GM21390 (cell line): Measurements from ENCODE around the gene MCC.

ENCODE experiments used
- ATAC-seq: cut with Tn5 transposase; IDR thresholded peaks from one replicate; pipeline ENCODE4 v1.9.1; 2021; ENCODE audit not compliant: unreplicated experiment

The MCC gene

GRCh38 chr5:113017881-113018635 is 470.2 kb downstream of the MCC start:
- no peak for ATAC-seq

GRCh38 chr5:113005454-113005853 is 482.8 kb downstream of the MCC start:
- no peak for ATAC-seq

- no peak for ATAC-seq
Measured at GRCh38 chr5:113003763-113004162, 484.5 kb downstream of the MCC start.

- ATAC-seq, result no peak
Measured at GRCh38 chr5:113002423-113002822, 485.8 kb downstream of the MCC start.

- ATAC-seq, result no peak
Measured at GRCh38 chr5:113000466-113000865, 487.8 kb downstream of the MCC start.

GRCh38 chr5:112998296-112998695 is 490.0 kb downstream of the MCC start:
- ATAC-seq, result no peak

GRCh38 chr5:112996830-112997374 is 491.4 kb downstream of the MCC start:
- ATAC-seq, result no peak

GRCh38 chr5:112995764-112996618 is 492.3 kb downstream of the MCC start:
- peak; percentile 89 for ATAC-seq

GRCh38 chr5:112986224-112986623 is 502.0 kb downstream of the MCC start:
- ATAC-seq, result no peak

GRCh38 chr5:112983363-112983762 is 504.9 kb downstream of the MCC start:
- no peak for ATAC-seq

GRCh38 chr5:112979723-112980122 is 508.5 kb downstream of the MCC start:
- no peak for ATAC-seq

- no peak for ATAC-seq
Measured at GRCh38 chr5:112978836-112979235, 509.4 kb downstream of the MCC start.

GRCh38 chr5:112977440-112977861 is 510.8 kb downstream of the MCC start:
- no peak for ATAC-seq

- ATAC-seq, result peak; percentile 98
Measured at GRCh38 chr5:112976432-112977309, 511.6 kb downstream of the MCC start, which contains the start of gene DCP2. TSS of gene DCP2 (plus strand) at chr5:112976798. CDS start at chr5:112976934, 136 bp downstream.

GRCh38 chr5:112975721-112976431 is 512.4 kb downstream of the MCC start:
- ATAC-seq, result peak; percentile 11

GRCh38 chr5:112974901-112975300 is 513.4 kb downstream of the MCC start:
- ATAC-seq, result no peak

GRCh38 chr5:112973904-112974303 is 514.3 kb downstream of the MCC start:
- ATAC-seq, result no peak

GRCh38 chr5:112973036-112973435 is 515.2 kb downstream of the MCC start:
- ATAC-seq, result no peak
